HCT116 (cell line): Measurements from ENCODE around the gene ZNF829. TPM values are rescaled to one million over a fixed set of nuclear protein-coding genes. Genes with fewer than 3 reads are reported as not detected.

Experiments used
- ATAC-seq: fragments of 200-7000 bp; cut with Tn5 transposase; 2 replicates; pipeline ENCODE4 v1.9.1; 2020; ENCODE audit warnings: mild to moderate bottlenecking, moderate library complexity
- BruUV-seq: library from RNA; stranded (reverse); fragments of 400-500 nt; replicated peaks from 2 replicates; lab custom pipeline; 2021; lab: Mats Ljungman, UMichigan
- CTCF ChIA-PET: fragments of 300-600 bp; sonication (Branson Sonifier 250); formaldehyde crosslinking; loops from one replicate; lab custom pipeline; 2021; ENCODE audit warnings: antibody characterized with exemption; lab: Charles Lee
- POLR2A ChIA-PET: fragments of 300-600, 350-600 bp; sonication (Branson Sonifier 250); formaldehyde crosslinking; loops from one replicate; lab custom pipeline; 2021; ENCODE audit warnings: antibody characterized with exemption; lab: Charles Lee
- RAD21 ChIA-PET, 2 experiments: fragments of 300-600 bp; sonication (Branson Sonifier 250); formaldehyde crosslinking; loops; one replicate each; lab custom pipeline; 2023; ENCODE audit warnings: low total read pairs in 2 of 2; ENCODE audit not compliant: uncharacterized antibody in 2 of 2, unreplicated experiment in 2 of 2, low non-redundant PET in 1 of 2; lab: Charles Lee
- DNase-seq: peaks from one replicate; pipeline ENCODE4 v3.0.0-alpha.2; 2010; ENCODE audit warnings: low read depth, low spot score
- H2AFZ ChIP-seq: fragments of 200-600 bp; shearing (Covaris generic), sonication (generic); 2 replicates; pipeline ENCODE4 v1.6.1; 2017; ENCODE audit warnings: low read depth, mixed run types, mixed read lengths, antibody characterized with exemption, low read length; ENCODE audit not compliant: poor library complexity, severe bottlenecking
- H3K27ac ChIP-seq: 2 replicates; pipeline ENCODE4 v1.5.1; 2012; ENCODE audit warnings: low read depth, low read length
- H3K27me3 ChIP-seq: fragments of 200-600 bp; sonication (generic); 2 replicates; pipeline ENCODE4 v1.6.1; 2016; ENCODE audit warnings: mixed run types, low read length, mixed read lengths; ENCODE audit not compliant: insufficient read depth
- H3K36me3 ChIP-seq, 2 experiments: fragments of 200-500 bp in 1 of 2; fragments of 200-600 bp in 1 of 2; sonication (Bioruptor generic) in 1 of 2; sonication (generic) in 1 of 2; 2 replicates each; pipeline versions ENCODE4 v1.5.1 to v1.6.1; 2014 to 2016; ENCODE audit warnings: low read length in 2 of 2, inconsistent platforms in 1 of 2, mixed read lengths in 1 of 2, mixed run types in 1 of 2; ENCODE audit not compliant: insufficient read depth in 2 of 2, control insufficient read depth in 1 of 2
- H3K4me1 ChIP-seq, 2 experiments: fragments of 200-600 bp in 1 of 2; sonication (generic) in 1 of 2; 2 replicates each; pipeline versions ENCODE4 v1.5.1 to v1.6.1; 2012 to 2017; ENCODE audit warnings: low read length in 2 of 2, inconsistent platforms in 1 of 2, mild to moderate bottlenecking in 1 of 2, mixed read lengths in 1 of 2, mixed run types in 1 of 2, moderate library complexity in 1 of 2; ENCODE audit not compliant: insufficient read depth in 2 of 2, control insufficient read depth in 1 of 2
- H3K4me2 ChIP-seq: fragments of 200-600 bp; sonication (generic); 2 replicates; pipeline ENCODE4 v1.6.1; 2017; ENCODE audit warnings: mixed run types, low read length, mixed read lengths
- H3K4me3 ChIP-seq, 2 experiments: fragments of 200-600 bp in 1 of 2; sonication (generic) in 1 of 2; replicated peaks in 1 of 2; 2 replicates each; pipeline ENCODE4 v1.5.1; 2011 to 2016; ENCODE audit warnings: low read length in 2 of 2, control low read depth in 1 of 2, low read depth in 1 of 2, mild to moderate bottlenecking in 1 of 2, mixed read lengths in 1 of 2, mixed run types in 1 of 2
- H3K79me2 ChIP-seq: fragments of 200-600 bp; sonication (generic); 2 replicates; pipeline ENCODE4 v1.6.1; 2017; ENCODE audit warnings: mild to moderate bottlenecking, mixed run types, low read length, moderate library complexity, mixed read lengths; ENCODE audit not compliant: insufficient read depth
- H3K9ac ChIP-seq: fragments of 200-600 bp; sonication (generic); 2 replicates; pipeline ENCODE4 v1.6.1; 2016; ENCODE audit warnings: low read length, mixed read lengths
- H3K9me2 ChIP-seq: fragments of 200-600 bp; sonication (generic), shearing (Covaris generic); 2 replicates; pipeline ENCODE4 v1.6.1; 2017; ENCODE audit warnings: mixed run types, mild to moderate bottlenecking, moderate library complexity; ENCODE audit not compliant: insufficient read depth
- H3K9me3 ChIP-seq, 2 experiments: fragments of 200-500 bp in 1 of 2; fragments of 200-600 bp in 1 of 2; sonication (Bioruptor generic) in 1 of 2; sonication (generic) in 1 of 2; 2 replicates each; pipeline ENCODE4 v1.6.1; 2014 to 2017; ENCODE audit warnings: low read length in 2 of 2, mixed read lengths in 2 of 2, inconsistent platforms in 1 of 2, low read depth in 1 of 2, mild to moderate bottlenecking in 1 of 2, mixed run types in 1 of 2, moderate library complexity in 1 of 2; ENCODE audit not compliant: control insufficient read depth in 1 of 2, insufficient read depth in 1 of 2
- H4K20me1 ChIP-seq: fragments of 200-600 bp; sonication (generic), shearing (Covaris generic); 2 replicates; pipeline ENCODE4 v1.6.1; 2017; ENCODE audit warnings: mixed run types, mild to moderate bottlenecking, moderate library complexity; ENCODE audit not compliant: insufficient read depth
- CBX3 ChIP-seq: IDR thresholded peaks from 2 replicates; pipeline ENCODE4 v1.6.1; 2012; ENCODE audit warnings: low read depth
- CTCF ChIP-seq, 3 experiments: fragments of 200-600 bp in 1 of 3; sonication (generic) in 1 of 3; IDR thresholded peaks in 2 of 3; conservative IDR thresholded peaks in 1 of 3; 2 replicates each; pipeline ENCODE4 v1.5.1; 2012 to 2017; ENCODE audit warnings: low read depth in 2 of 3, low read length in 2 of 3, antibody characterized with exemption in 1 of 3, borderline replicate concordance in 1 of 3, control low read depth in 1 of 3, mild to moderate bottlenecking in 1 of 3, mixed read lengths in 1 of 3, mixed run types in 1 of 3, moderate library complexity in 1 of 3; ENCODE audit not compliant: insufficient read depth in 1 of 3
- ELF1 ChIP-seq: IDR thresholded peaks from 2 replicates; pipeline ENCODE4 v1.6.1; 2012; ENCODE audit warnings: low read depth, borderline replicate concordance
- EZH2 ChIP-seq: fragments of 200-600 bp; sonication (generic); IDR thresholded peaks from 2 replicates; pipeline ENCODE4 v1.6.1; 2017; ENCODE audit warnings: antibody characterized with exemption, mixed run types
- EZH2phosphoT487 ChIP-seq: fragments of 200-600 bp; IDR thresholded peaks from 2 replicates; pipeline ENCODE4 v1.6.1; 2018; ENCODE audit warnings: antibody characterized with exemption, borderline replicate concordance
- JUND ChIP-seq: IDR thresholded peaks from 2 replicates; pipeline ENCODE4 v1.6.1; 2012
- MAX ChIP-seq: IDR thresholded peaks from 2 replicates; pipeline ENCODE4 v1.6.1; 2012
- SIN3A ChIP-seq: IDR thresholded peaks from 2 replicates; pipeline ENCODE4 v1.6.1; 2012; ENCODE audit warnings: low read depth
- ZFX ChIP-seq: fragments of 450-650 bp; IDR thresholded peaks from 2 replicates; pipeline ENCODE4 v1.6.1; 2017
- intact Hi-C: fragments of 100-400 bp; cut with micrococcal nuclease; formaldehyde crosslinking; loops from 2 replicates; pipeline ENCODE4 v1.10.0; 2022
- total RNA-seq: library from RNA; stranded (reverse); gene quantifications from one replicate; pipeline ENCODE4 v1.2.1, GENCODE V29; 2021; ENCODE audit not compliant: unreplicated experiment

ZNF829 gene
- total RNA-seq, 1 experiment from 2014 or later = not detected

GRCh38 chr19:36950335-36951119, 34.4 kb upstream of the ZNF829 start:
- Histone ChIP-seq H3K4me1 (no peaks in the 10 kb centered on the region), H3K36me3 (no peaks in the 10 kb centered on the region), H3K9me2 (no peaks in the 10 kb centered on the region), H3K4me2 (no peak overlapping the region), H2AFZ (no peak overlapping the region), H3K27ac (no peak overlapping the region), H3K9ac (no peak overlapping the region), H3K4me3 (no peak overlapping the region), H4K20me1 (no peaks in the 10 kb centered on the region), H3K27me3 (no peaks in the 10 kb centered on the region), H3K9me3 (peaks cover 7 to 32% of the 10 kb centered on the region in 2 experiments; a peak in 2 of 4 replicates), H3K79me2 (no peaks in the 10 kb centered on the region)
- RAD21 ChIA-PET = interaction anchor here in 1 of 2 experiments (0.6 kb wide), 1 partner anchor 150 kb away, joined by 3 read pairs; no protein-coding TSS in a partner anchor
- intact Hi-C loops = no loop called here
- DNase-seq = no peak
- ATAC-seq = no peak
- CTCF ChIA-PET = no interaction called here
- no TSS peak for BruUV-seq
- POLR2A ChIA-PET = no interaction called here
- TF ChIP-seq EZH2 = no peak

DNA sequence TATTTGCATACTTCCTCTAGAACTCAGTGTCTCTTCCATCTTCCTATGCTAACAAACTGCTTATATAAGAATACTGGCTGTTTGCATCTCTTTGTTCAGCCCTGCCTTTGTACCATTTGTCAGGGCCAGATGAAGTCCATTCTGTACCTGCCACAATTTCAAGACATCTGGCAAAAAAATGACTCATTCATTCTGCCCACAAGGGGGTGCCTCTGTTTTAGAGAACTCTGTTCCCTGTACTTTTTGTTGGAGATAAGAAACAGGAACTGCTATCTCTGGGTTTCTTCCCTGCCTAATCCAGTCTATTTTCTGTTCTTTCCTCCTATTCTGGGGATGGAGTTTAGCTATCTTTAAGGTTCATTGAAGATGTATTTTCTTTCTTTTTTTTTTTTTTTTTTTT, 23.1 kb upstream of the ZNF829 start:
- no peak overlapping the region for H3K27ac ChIP-seq
- H3K79me2 ChIP-seq = no peaks in the 10 kb centered on the region
- H3K36me3 ChIP-seq = no peaks in the 10 kb centered on the region
- H3K9ac ChIP-seq = no peak overlapping the region
- CTCF ChIA-PET = no interaction called here
- no peaks in the 10 kb centered on the region for H3K9me2 ChIP-seq
- no peak for TF ChIP-seq EZH2phosphoT487
- TF ChIP-seq MAX = no peak
- no peak for TF ChIP-seq CBX3
- TF ChIP-seq CTCF (IDR thresholded peaks at IDR 0.05 in 2 of 3, conservative IDR thresholded peaks at IDR 0.05 in 1 of 3; ENCODE audit: borderline replicate concordance in 1 of 3, insufficient read depth in 1 of 3, low read depth in 2 of 3, low read length in 2 of 3) = no peak
- no peak for TF ChIP-seq ZFX
- TF ChIP-seq ELF1 = no peak
- no peak for TF ChIP-seq SIN3A
- no peak for TF ChIP-seq JUND
- ATAC-seq (no peak), DNase-seq (no peak)
- no peak overlapping the region for H3K4me3 ChIP-seq
- intact Hi-C loops = no loop called here
- RAD21 ChIA-PET = no interaction called here
- BruUV-seq = no TSS peak
- H3K9me3 ChIP-seq = peaks cover 8 to 23% of the 10 kb centered on the region in 2 experiments; a peak in 2 of 4 replicates
- POLR2A ChIA-PET = no interaction called here
- H4K20me1 ChIP-seq = no peaks in the 10 kb centered on the region
- no peak overlapping the region for H2AFZ ChIP-seq
- no peak overlapping the region for H3K4me2 ChIP-seq
- H3K27me3 ChIP-seq = no peaks in the 10 kb centered on the region
- H3K4me1 ChIP-seq = no peaks in the 10 kb centered on the region
